CD4-positive, alpha-beta T cell (primary cell): Measurements from ENCODE around the gene PCDH9. TPM values are rescaled to one million over a fixed set of nuclear protein-coding genes. Genes with fewer than 3 reads are reported as not detected.

ENCODE experiments used
- ATAC-seq: fragments of 200-7000 bp; cut with Tn5 transposase; one replicate; pipeline ENCODE4 v1.10.0; 2022; ENCODE audit warnings: mild to moderate bottlenecking; ENCODE audit not compliant: poor library complexity
- CTCF ChIA-PET: fragments of 350-600 bp; sonication (Branson Sonifier 250); formaldehyde crosslinking; loops from one replicate; lab custom pipeline; 2021; ENCODE audit warnings: antibody characterized with exemption, inconsistent platforms; lab: Charles Lee
- POLR2A ChIA-PET: fragments of 350-600 bp; sonication (Branson Sonifier 250); formaldehyde crosslinking; loops from one replicate; lab custom pipeline; 2021; ENCODE audit warnings: antibody characterized with exemption, inconsistent platforms; lab: Charles Lee
- DNase-seq, 14 experiments: peaks; one replicate each; pipeline ENCODE4 v3.0.0-alpha.2; 2013 to 2020; ENCODE audit warnings: mixed read lengths in 2 of 14
- H3K27ac ChIP-seq, 2 donors: one replicate each; pipeline versions ENCODE4 v1.5.1 to v1.7.0; 2013; ENCODE audit warnings: low read length in 2 of 2, low read depth in 1 of 2, mild to moderate bottlenecking in 1 of 2
- H3K27me3 ChIP-seq, 2 experiments: 1 replicate in 1 of 2; 2 replicates in 1 of 2; pipeline versions ENCODE4 v1.6.1 to v1.7.0; 2013; ENCODE audit warnings: low read length in 2 of 2, control low read depth in 1 of 2, mild to moderate bottlenecking in 1 of 2, moderate library complexity in 1 of 2; ENCODE audit not compliant: insufficient read depth in 2 of 2, control insufficient read depth in 1 of 2
- H3K36me3 ChIP-seq: one replicate; pipeline ENCODE4 v1.6.1; 2013; ENCODE audit warnings: low read length, control low read depth; ENCODE audit not compliant: insufficient read depth
- H3K4me1 ChIP-seq: one replicate; pipeline ENCODE4 v1.6.1; 2013; ENCODE audit warnings: low read length, control low read depth; ENCODE audit not compliant: insufficient read depth
- H3K4me3 ChIP-seq: one replicate; pipeline ENCODE4 v1.5.1; 2013; ENCODE audit warnings: mild to moderate bottlenecking, low read length, moderate library complexity
- H3K9me3 ChIP-seq, 2 experiments: 1 replicate in 1 of 2; 2 replicates in 1 of 2; pipeline versions ENCODE4 v1.6.1 to v1.7.0; 2013; ENCODE audit warnings: low read length in 2 of 2, mild to moderate bottlenecking in 2 of 2, control low read depth in 1 of 2, moderate library complexity in 1 of 2; ENCODE audit not compliant: control insufficient read depth in 1 of 2, insufficient read depth in 1 of 2
- H3K27ac Mint-ChIP-seq: one replicate; pipeline ENCODE4 v1.8.0; 2020; ENCODE audit warnings: mixed read lengths
- H3K27me3 Mint-ChIP-seq: one replicate; pipeline ENCODE4 v1.8.0; 2021; ENCODE audit warnings: mixed read lengths
- H3K36me3 Mint-ChIP-seq: one replicate; pipeline ENCODE4 v1.8.0; 2021; ENCODE audit warnings: low read depth, mixed read lengths
- H3K4me1 Mint-ChIP-seq: one replicate; pipeline ENCODE4 v1.8.0; 2021; ENCODE audit warnings: low read depth, mixed read lengths
- H3K4me3 Mint-ChIP-seq: one replicate; pipeline ENCODE4 v1.8.0; 2020; ENCODE audit warnings: mild to moderate bottlenecking, mixed read lengths
- H3K9me3 Mint-ChIP-seq: one replicate; pipeline ENCODE4 v1.8.0; 2020; ENCODE audit warnings: mixed read lengths
- intact Hi-C, 2 experiments: fragments of 100-400 bp; cut with DNase I in 1 of 2; cut with micrococcal nuclease in 1 of 2; formaldehyde crosslinking; loops; one replicate each; pipeline versions ENCODE4 v1.15.1 to v1.9.0; 2023 to 2025; cut with DNase I, micrococcal nuclease
- total RNA-seq, 174 experiments: library from RNA in 2 of 174; stranded (reverse) in 2 of 174; gene quantifications; one replicate each; pipeline ENCODE4 v1.2.3 and lab custom pipeline; 2021 to 2026
- TF ChIP-seq, protein P1 (sequence below): fragments of 200-600 bp; IDR thresholded peaks from one replicate; pipeline ENCODE4 v1.8.0; 2022; ENCODE audit warnings: antibody characterized with exemption, mild to moderate bottlenecking

Gene PCDH9
- total RNA-seq, 2 experiments from 2014 or later: 0.08 to 0.19 TPM

DNA sequence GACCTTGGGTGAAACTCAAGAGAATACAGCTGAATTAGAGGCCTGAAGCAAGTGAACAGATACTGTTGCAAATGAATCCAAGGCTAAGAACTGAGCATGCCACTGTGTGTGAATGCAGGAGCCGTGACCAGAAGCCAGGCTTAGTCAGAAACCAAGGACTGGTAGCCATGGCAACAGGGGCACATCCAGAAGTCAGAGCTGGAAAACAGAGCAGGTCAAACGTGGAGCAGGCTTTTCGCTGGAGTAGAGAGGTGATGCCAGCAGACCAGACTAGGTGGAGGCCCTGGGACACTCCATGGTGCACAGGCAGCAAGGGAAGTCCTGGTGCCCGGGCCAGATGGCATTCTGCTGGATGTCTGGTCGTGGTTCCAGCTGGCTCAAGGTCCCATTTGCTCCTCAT, 564.1 kb downstream of the PCDH9 start:
- TF ChIP-seq, protein P1, sequence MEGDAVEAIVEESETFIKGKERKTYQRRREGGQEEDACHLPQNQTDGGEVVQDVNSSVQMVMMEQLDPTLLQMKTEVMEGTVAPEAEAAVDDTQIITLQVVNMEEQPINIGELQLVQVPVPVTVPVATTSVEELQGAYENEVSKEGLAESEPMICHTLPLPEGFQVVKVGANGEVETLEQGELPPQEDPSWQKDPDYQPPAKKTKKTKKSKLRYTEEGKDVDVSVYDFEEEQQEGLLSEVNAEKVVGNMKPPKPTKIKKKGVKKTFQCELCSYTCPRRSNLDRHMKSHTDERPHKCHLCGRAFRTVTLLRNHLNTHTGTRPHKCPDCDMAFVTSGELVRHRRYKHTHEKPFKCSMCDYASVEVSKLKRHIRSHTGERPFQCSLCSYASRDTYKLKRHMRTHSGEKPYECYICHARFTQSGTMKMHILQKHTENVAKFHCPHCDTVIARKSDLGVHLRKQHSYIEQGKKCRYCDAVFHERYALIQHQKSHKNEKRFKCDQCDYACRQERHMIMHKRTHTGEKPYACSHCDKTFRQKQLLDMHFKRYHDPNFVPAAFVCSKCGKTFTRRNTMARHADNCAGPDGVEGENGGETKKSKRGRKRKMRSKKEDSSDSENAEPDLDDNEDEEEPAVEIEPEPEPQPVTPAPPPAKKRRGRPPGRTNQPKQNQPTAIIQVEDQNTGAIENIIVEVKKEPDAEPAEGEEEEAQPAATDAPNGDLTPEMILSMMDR: no peak
- no peak overlapping the region for H3K27ac ChIP-seq
- no peak overlapping the region for H3K27ac Mint-ChIP-seq
- peaks cover 0 to 7% of the 10 kb centered on the region in 2 experiments for H3K9me3 ChIP-seq
- H3K4me3 Mint-ChIP-seq: no peak overlapping the region
- H3K4me1 Mint-ChIP-seq: no peaks in the 10 kb centered on the region
- ChIA-PET CTCF (no interaction called here), POLR2A (no interaction called here)
- no peaks in the 10 kb centered on the region for H3K4me1 ChIP-seq
- no peak for ATAC-seq
- H3K27me3 ChIP-seq: no peaks in the 10 kb centered on the region
- H3K36me3 Mint-ChIP-seq: no peaks in the 10 kb centered on the region
- H3K36me3 ChIP-seq: no peaks in the 10 kb centered on the region
- no peak for DNase-seq
- H3K4me3 ChIP-seq: no peak overlapping the region
- intact Hi-C loops: no loop called here
- H3K27me3 Mint-ChIP-seq: no peaks in the 10 kb centered on the region
- H3K9me3 Mint-ChIP-seq: peaks cover under 1% of the 10 kb centered on the region

DNA sequence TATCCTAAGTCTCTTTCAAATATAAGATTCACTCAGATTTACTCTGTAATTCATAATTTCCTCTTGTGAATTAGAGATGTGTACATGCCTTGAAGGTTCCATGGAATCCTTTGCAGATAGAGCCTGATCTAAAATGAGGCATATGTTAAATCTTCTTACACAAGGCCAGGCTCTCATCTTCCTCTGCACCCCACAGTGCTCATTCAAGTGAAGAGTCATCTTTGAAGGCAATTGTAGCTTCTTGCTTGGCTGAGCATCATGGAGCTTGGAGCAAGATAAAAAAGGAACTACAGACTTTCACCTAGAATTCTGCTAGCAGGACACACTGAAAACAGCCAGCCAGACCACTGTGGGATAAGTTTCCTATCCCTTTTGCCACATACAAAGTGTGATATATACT, 566.4 kb downstream of the PCDH9 start:
- Mint-ChIP-seq H3K9me3 (no peaks in the 10 kb centered on the region), H3K27me3 (no peaks in the 10 kb centered on the region), H3K36me3 (no peaks in the 10 kb centered on the region), H3K4me1 (no peaks in the 10 kb centered on the region), H3K4me3 (no peak overlapping the region), H3K27ac (no peak overlapping the region)
- POLR2A ChIA-PET: no interaction called here
- H3K27me3 ChIP-seq: no peaks in the 10 kb centered on the region
- peaks cover 0 to 7% of the 10 kb centered on the region in 2 experiments for H3K9me3 ChIP-seq
- ATAC-seq: no peak
- DNase-seq: no peak
- H3K27ac ChIP-seq: no peak overlapping the region
- intact Hi-C loops: no loop called here
- H3K36me3 ChIP-seq: no peaks in the 10 kb centered on the region
- CTCF ChIA-PET: no interaction called here
- H3K4me1 ChIP-seq: no peaks in the 10 kb centered on the region
- TF ChIP-seq, protein P1: no peak
- no peak overlapping the region for H3K4me3 ChIP-seq

DNA sequence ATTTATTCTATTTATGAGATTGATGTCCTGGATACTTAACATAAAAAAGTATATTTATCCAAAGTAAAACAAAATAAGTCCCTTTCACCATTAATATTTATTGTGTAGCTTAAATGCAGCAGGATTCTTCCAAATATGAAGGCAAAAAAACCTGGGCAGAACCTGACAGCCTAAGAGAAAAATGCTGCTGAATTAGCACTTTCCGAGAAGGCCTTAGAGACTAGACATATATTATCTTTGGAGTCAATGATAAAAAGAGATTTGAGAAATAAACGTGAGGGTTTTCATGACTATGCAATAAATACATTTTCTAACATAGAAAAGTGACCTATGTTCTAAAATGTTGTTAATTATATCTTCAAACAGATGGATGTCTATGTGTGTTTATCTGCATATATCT, 566.9 kb downstream of the PCDH9 start:
- H3K4me3 Mint-ChIP-seq: no peak overlapping the region
- ChIA-PET CTCF (no interaction called here), POLR2A (no interaction called here)
- DNase-seq: no peak
- intact Hi-C loops: no loop called here
- peaks cover 0 to 7% of the 10 kb centered on the region in 2 experiments for H3K9me3 ChIP-seq
- H3K27me3 Mint-ChIP-seq: no peaks in the 10 kb centered on the region
- no peaks in the 10 kb centered on the region for H3K36me3 ChIP-seq
- no peaks in the 10 kb centered on the region for H3K36me3 Mint-ChIP-seq
- H3K27ac ChIP-seq: no peak overlapping the region
- no peak overlapping the region for H3K27ac Mint-ChIP-seq
- TF ChIP-seq, protein P1: no peak
- H3K4me1 Mint-ChIP-seq: no peaks in the 10 kb centered on the region
- ATAC-seq: no peak
- H3K4me1 ChIP-seq: no peaks in the 10 kb centered on the region
- no peaks in the 10 kb centered on the region for H3K27me3 ChIP-seq
- no peaks in the 10 kb centered on the region for H3K9me3 Mint-ChIP-seq
- H3K4me3 ChIP-seq: no peak overlapping the region
